HG03103 (cell line): Measurements from ENCODE around the gene TBC1D10A.
A peak's percentile ranks its signal among the peaks of the same experiment; 100 is the strongest.

ENCODE experiments used
- ATAC-seq: cut with Tn5 transposase; IDR thresholded peaks from one replicate; pipeline ENCODE4 v1.9.1; 2021; ENCODE audit warnings: low read depth; ENCODE audit not compliant: unreplicated experiment

TBC1D10A gene

DNA sequence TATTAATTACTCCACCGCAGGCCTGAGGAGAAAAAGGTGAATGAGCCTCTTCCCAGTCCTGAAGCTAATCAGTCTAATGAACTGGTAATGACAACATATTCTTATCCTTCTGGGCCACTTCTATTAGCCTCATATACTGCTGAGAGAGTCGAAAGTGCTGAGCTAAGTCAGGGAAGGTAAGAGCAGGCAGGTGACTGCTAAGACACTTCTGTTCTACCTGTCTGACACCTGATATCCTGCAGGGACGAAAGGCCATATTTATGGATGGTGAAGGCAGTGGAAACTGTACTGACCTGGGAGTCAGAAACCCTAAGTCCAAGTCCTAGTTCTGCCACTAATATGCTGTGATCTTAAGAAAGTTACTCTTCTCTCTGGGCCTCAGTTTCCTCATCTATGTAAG is 3.5 kb downstream of the TBC1D10A start:
- ATAC-seq: no peak

DNA sequence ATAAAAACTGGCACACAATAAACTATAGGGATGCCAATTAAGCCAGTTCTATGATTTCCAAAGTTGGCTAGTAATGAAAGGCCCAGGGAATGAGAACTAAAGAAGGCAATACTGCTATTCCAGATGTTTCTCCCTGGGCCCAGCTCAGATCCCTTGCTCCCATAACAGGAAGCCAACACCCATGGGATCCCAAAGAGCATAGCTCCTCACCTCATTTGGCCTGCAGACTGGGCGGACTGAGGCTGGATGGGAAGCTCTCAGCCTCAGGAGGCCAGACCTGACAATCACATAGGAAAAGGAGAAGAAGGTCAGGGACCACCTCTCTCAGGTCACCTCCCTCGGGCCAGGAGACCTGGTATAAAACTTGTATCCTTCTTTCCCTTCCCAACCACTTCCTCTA is 5.3 kb downstream of the TBC1D10A start:
- no peak for ATAC-seq

DNA sequence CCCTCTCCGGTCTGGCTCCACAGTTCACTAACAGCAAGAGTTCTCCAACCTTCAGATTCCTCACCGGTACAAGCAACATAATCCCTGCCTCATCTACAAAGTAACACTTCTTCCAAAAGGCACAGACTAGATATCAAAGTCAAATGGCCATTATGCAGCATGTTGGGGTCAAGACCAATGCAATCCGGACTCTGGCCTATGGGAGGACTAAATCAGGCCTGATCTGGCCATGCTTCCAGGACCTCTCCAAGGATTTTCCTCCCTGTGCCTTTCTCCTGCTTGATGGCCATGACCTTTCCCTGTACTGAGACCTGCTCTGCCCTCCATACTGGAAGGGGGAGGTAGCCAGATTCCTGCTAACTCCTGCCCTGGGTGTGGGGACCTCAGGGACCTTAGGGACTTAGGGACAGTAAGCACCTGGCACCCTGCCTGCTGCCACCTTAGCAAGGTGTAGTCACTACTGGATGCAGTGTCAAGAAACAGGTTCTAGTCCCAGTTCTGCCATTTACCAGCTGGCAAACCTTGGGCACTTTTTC is 6.7 kb downstream of the TBC1D10A start:
- no peak for ATAC-seq

DNA sequence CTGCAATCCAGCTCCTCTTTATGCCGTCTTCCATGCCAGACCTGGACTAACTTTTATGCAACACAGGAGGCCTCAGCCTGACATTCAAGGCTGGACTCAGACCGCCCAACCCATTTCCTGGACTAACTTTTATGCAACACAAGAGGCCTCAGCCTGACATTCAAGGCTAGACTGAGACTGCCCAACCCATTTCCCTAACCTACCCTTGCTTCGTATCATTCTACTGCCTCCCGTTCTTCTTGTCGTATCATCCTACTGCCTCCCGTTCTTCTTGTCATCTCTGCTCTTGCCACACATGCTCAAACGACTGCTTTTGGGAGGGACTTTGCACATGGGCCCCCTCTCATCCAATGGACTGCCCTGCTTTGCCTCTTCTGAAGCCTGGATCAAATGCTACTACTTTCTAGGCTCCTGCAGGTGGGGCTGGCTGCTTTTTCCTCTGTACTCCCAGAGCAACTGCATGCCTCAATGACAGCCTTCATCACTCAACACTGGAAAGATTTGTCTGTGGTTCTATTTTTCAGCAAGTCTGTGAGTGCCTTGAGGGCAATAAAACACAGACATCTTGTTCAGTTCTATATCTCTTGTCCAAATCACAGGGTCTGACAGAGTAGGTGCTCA is 7.8 kb downstream of the TBC1D10A start:
- ATAC-seq: no peak

DNA sequence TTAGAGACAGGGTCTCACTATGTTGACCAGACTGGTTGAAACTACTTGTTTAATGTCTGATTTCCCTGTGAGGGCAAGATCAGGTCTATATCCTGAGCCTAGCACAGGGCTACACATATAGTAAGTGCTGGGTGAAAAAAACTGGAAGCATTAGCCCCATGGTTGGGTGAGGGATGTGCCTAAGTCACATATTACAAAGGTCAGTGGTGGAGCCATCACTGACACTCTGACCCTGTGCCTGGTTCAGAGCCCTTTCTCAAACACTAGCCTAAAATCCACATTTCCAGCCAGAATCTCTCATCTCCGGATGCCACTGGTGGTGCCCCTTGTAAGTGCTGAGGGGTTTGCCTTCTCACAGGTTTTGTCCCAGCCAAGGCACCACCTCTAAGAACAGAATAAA is 9.0 kb downstream of the TBC1D10A start:
- ATAC-seq: no peak

DNA sequence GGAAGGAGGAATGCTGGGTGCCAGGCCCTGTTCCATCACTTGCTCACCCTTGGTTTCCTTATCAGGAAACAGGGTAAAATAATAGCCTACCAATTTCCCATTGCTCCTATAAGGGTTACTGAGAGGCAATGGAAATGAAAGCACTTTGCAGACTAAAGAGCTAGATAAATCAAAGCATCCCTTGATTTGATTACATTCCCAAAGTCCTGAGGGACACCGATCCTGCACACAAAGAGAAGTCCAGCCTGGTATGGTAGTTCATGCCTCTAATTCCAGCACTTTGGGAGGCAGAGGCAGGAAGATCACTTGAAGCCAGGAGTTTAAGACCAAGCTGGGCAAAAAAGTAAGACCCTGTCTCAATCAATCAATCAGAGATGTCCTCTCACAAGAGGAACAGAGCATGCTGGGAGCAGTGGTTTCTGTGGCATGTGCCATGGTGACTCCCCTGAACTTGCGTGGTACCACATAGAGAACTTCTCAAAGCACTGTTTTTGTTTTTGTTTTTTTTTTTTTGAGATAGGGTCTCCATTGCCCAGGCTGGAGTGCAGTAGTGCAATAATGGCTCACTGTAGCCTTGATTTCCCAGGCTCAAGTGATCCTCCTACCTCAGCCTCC is 10.7 kb downstream of the TBC1D10A start:
- no peak for ATAC-seq

DNA sequence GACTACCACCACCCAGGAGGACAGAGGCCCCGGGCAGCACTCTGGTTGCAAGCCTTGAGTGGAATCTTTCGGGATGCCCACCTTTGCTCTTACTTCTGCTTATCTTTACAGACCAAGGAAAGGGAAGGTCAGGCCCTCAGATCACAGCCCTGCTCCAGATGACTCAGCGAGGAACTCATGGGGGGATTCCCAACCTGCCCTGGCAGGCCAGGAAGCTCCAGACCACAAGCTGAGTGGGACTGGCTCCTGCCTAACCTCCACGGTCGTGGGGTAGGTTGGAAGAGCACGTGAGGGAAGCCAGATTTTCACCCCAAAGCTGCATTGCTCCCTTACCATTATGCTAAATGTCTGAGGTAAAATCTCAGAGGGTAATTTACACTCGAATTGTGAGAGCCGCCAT is 11.8 kb downstream of the TBC1D10A start:
- no peak for ATAC-seq

DNA sequence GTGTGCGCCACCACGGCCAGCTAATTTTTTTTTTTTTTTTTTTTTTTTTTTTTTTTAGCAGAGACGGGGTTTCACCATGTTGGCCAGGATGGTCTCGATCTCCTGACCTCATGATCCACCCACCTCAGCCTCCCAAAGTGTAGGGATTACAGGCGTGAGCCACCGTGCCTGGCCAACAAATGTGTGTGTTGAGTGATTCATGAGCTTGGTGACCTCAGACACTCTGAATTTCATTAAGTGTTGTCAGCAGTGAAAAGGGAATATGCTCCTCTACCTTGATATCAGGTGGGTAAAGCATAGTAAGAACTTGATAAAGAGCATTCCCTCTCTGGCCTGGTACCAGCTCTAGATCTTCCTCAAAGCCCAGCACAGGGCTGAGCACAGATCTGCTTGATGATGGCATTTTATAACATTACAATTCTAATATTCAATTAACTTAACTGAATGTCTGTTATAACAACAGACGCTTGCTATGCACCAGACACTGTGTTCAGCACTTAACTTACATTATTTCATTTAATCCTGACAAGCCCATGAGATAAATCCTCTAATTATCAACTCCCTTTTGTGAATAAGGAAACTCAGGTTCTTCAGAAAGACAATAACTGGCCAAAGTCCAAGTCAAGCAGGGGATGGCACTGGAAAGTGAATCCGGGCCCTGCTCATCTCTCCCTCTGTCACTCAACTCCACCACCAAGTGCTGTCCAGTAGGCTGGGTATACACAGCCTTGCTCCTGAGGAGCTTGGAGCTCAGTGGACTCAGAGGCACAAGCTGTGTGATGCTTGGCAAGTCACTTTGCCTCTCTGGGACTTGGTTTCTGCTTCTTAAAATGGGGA is 13.0 kb downstream of the TBC1D10A start:
- ATAC-seq: no peak

DNA sequence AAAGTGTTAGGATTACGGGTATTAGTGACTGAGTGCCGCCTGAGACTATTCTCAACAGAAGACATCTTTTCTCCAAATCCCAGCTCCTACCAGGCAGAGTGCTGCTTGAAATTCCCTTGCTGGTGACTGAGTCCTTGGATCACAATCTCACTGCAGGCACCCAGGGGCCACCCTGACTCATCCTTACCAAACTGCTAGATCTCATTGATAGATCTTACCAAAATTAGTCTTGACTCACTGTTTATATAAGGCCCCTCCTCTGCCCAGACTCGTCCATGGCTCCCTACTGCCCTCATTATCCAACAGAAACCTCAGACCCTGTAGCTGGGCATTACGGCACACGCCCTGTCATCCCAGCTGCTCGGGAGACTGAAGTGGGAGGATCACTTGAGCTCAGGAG is 14.7 kb downstream of the TBC1D10A start:
- no peak for ATAC-seq

DNA sequence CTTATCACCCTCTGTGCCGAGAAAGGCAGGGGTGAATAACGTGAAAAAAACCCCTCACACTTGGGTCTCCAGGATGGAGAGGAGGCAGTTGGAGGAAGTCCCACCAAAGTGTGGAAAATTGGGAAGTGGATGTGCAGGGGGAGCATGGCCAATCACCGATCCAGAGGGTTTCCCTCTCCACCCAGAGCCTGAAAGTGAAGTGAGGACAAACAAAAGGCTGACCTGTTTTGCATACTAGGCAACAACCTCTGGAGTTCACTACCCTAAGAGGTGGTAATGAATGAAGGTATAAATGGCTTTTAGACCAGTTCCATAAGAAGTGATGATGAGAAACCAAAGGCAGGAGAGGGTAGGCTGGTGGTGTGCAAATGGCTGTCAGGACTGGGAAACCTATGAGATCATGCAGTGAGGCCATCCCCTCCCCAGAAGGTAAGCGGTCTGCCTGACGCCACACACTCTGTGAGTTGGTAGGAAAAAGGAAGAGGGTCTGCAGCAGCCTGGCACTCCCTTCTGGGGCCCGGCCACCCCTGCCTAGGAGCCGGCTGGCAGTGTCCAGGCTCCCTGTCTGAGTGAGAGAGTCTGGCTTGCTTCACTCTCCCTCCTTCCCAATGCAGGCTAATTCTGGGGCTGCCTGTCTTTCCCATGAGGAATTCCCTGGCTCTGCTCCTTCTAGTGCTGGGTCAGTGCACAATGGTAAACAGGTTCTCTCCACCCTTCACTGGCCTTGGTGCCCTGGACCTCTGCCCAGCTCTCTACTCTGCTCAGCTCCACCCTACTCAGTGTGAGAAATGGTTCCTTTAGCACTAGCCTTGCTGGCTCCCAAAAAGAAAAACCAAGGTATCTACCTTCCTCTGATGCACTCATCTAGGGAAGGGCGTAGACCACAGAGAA is 15.6 kb downstream of the TBC1D10A start:
- ATAC-seq: no peak

DNA sequence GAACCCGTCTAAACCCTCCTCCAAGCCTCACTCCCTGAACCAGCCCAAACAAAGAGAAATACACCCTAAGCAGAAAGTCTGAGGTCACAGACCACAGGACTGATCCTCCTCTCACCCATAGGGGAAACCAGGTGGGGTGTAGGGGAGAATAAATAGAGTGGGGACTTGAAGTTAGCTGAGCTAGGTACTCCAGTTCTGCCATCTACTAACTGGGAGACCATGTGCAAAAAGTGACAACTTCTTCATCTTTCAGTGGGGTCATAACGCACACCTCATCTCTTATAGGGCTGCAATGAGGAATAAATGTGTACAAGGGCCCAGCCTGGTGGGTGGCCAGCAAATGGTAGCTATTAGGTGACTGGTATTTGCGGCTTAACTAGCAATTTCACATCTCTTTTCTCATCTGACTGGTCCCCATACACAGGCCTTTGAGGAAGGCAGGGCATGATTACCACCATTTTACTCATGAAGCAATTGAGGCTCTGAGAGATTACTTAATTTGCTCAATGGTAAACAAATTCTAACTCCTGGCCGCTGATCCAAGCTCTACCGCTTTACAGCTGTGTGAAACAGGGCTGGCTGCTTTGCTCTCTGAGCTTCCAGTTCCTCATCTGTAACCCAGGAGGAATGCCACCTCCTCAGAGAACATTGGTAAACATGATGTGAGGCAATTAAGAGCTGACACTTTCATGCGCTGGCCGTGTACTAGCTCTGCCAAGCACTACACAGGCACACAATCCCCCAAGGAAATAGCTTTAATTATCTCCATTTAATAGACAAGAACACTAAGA is 16.6 kb downstream of the TBC1D10A start:
- no peak for ATAC-seq

DNA sequence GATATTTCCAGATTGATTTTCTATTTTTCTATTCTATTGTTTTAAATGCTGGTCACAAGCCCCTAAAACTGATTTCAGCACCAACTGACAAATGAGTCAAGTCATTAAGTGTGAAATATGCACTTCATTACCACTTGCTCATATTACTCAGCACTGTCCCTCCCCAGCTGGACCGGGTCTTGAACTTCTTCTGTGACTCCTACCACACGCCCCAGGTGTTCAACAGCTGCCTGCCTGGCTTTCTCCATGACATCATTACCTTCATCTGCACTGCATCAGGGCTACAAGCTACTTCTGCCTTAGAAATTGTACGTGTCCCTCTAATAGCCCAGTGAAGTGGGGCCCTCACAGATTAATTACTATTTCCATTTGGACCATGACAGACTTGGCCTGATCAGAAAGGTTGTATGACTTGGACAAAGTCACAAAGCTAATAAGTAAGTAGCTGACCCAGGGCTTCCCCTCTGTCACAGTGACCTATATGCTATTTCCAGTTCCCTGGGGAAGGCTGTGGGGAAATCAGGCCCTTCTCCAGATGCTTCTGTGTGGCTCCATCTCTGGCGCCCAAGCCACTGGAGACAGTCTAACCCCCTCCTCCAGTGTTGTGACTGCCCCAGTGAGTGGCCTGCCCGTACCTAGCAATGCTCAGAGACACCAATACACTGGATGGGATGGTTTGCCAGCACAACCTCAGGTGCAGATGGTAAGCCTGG is 18.1 kb downstream of the TBC1D10A start:
- ATAC-seq: no peak

DNA sequence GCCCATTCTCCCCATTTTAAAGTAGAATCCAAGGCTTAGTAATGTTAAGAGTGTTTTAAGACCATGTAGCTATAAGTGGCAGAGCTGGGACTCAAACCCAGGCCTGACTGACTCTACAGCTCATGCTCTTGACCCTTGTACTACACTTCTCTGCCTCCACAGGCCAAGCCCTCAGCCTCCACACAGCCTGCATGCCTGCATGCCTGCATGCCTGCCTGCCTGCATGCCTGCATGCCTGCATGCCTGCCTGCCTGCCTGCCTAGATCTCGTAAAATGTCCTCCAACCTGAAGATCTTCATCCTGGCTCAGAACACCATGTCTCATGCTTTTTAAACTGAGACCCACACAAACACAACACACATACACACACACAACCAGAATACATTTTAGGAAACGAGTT is 18.6 kb downstream of the TBC1D10A start:
- no peak for ATAC-seq

DNA sequence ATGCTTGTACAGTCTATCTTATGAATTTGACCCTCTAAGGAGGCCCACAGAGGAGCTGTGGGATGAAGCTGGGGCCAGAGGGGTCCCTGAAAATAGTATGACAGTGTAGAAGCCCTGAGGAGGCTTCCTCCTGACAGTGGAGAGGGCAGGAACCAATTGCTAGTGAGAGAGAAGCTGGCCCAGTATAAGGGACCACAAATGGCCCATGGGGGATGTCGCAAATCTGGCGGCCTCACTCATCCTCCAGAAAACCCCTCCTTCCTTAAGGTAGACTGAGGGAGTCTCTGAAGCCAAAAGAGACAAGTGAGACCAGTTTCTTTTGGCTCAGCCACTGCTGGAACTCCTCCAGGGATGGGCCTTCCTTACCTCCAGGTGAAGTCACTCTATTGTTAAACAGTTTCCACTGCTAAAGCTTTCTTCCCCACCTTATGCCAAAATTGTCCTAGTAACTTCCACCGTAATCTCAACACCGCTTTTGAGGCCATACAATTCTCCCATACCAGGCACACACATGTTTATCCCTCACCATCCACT is 19.6 kb downstream of the TBC1D10A start:
- ATAC-seq: no peak

DNA sequence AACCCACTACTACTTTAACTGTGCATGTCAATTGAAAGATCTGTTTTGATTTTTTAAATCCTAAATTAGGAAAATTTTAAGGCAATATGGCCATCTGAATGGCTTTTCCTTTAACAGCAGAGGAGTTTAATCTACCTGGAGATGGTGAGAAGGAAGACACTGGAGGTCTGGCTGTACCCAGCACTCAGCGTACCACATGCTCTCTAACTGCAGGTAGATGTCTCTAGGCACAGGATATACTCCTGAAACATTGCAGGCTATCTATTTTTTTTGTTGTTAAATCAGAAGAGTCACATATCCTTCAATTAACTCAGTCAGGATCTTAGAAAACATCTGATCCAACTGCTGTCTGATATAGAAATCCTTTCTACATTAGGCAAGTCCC is 20.1 kb downstream of the TBC1D10A start:
- no peak for ATAC-seq

DNA sequence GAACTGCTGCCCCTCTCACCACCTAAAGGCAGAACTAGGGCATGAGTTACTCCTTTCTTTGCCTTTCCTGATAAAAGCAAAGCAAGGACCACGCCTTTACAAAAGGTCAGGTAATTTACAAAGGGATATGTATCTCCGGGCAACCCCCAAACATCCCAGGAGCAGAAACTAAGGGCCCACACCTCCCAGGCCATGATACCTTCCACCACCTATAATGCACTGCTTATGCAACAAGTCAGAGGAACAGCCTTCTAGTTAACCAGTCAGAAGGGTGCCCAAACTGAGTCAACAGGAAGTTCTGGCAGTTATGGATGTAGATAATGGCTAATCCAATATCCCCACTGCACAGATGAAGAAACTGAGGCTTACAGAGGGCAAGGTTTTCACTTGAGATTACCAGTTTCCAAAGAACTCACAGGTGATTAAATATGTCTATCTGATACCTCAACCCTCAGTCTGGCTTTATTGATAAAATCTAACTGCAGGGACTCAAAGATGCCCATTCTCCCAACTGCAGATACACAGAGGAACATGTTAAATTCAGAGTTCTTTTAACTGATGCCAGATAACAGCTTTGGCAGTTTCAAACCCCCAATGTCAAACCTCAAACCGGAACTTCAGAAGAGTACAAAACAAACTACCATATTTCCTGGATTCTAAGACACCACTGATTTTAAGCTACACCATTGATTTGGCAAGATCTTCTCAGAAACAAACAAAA is 20.7 kb downstream of the TBC1D10A start:
- ATAC-seq: no peak

DNA sequence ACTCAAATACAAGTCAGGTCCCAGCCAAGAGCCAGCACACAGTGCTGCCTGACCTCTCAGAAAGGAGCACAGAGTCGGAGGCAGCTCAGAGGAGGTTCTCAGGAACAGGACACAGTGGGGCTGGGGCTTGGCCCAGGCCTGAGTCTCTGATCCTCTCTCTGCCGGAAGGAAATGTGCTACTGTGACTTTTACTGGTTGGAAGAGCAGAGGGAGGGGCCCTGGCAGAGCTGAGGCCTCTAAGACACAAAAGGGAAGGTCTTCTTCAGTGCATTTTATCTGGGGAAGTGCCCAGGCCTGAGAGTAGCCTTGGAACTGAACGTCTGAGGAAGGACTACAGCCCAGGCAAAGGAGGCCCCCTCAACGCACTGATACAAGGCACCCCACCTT is 21.2 kb downstream of the TBC1D10A start:
- ATAC-seq: peak; percentile 46

DNA sequence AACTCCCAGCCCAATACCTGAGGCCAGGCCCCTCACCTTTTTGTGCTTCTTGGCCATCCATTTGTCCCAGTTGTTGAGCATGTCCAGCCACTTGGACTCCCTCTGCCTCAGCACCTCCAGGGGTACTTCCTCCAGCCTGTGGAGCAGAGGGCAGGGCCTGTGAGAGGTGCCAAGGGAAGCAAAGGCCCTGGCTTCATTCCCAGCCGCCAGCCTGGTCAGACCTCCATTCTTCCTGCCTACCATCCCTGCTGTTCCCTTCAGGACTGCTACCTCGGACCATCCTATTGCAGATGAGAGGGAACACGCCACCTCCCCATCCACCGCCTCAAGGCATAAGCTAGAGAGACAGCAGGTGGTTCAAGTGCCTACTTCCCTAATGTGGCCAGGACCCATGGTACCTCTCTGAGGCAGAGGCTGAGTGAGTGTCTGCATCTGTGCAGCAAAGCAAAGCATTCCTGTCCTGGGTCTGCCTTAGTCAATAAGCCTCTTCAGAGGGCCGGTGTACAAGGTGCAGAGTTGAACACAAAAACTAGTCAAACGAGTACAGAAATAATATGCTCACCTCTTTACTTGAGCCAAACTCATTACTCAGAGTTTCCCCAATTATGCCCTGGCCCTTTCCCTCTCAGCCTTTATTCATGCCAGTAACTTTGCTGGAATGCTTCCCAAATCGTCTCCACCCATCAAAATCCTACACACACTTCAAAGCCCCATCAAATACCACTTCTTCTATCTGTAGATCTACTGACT is 22.1 kb downstream of the TBC1D10A start:
- ATAC-seq: no peak
